Spinal cord (tissue), 10 donors: ENCODE results near the gene SYT12. TPM values are rescaled to one million over a fixed set of nuclear protein-coding genes. Genes with fewer than 3 reads are reported as not detected.
"Not testable (repeated sequence)": the region's sequence is repeated elsewhere in the genome, so short reads cannot be mapped to it uniquely, and the experiment has no call there.

Experiments
- DNase-seq, 6 donors: peaks; one replicate each; pipeline versions ENCODE4 v3.0.0 to v3.0.0-alpha.2; 2013 to 2015; ENCODE audit warnings: low spot score in 6 of 6, low read depth in 4 of 6
- H3K27ac ChIP-seq: one replicate; pipeline ENCODE4 v1.5.1; 2013; ENCODE audit warnings: low read depth, low read length, control low read depth
- H3K27me3 ChIP-seq: one replicate; pipeline ENCODE4 v1.6.1; 2013; ENCODE audit warnings: low read length; ENCODE audit not compliant: control insufficient read depth, insufficient read depth
- H3K36me3 ChIP-seq: one replicate; pipeline ENCODE4 v1.6.1; 2013; ENCODE audit warnings: low read length; ENCODE audit not compliant: control insufficient read depth, insufficient read depth
- H3K4me1 ChIP-seq: one replicate; pipeline ENCODE4 v1.6.1; 2013; ENCODE audit warnings: low read length; ENCODE audit not compliant: control insufficient read depth, insufficient read depth
- H3K4me3 ChIP-seq: one replicate; pipeline ENCODE4 v1.5.1; 2013; ENCODE audit warnings: low read depth, low read length, control low read depth
- H3K9me3 ChIP-seq: one replicate; pipeline ENCODE4 v1.6.1; 2013; ENCODE audit warnings: low read length; ENCODE audit not compliant: control insufficient read depth, insufficient read depth
- WGBS: methylation state at CpG from one replicate; pipeline ENCODE4 v1.1.5; 2013; ENCODE audit warnings: missing lambda C conversion rate; ENCODE audit not compliant: insufficient coverage; 5-methylcytosine and 5-hydroxymethylcytosine counted together
- polyA plus RNA-seq, 2 donors: library from polyadenylated mRNA; unstranded; fragments of 120-200 nt; gene quantifications; one replicate each; pipeline ENCODE4 v1.2.1, GENCODE V29; 2013; ENCODE audit not compliant: insufficient read length in 2 of 2
- total RNA-seq, 2 donors: library from RNA; depleted of rRNA in 1 of 2; stranded (reverse); fragments of 120-200 nt in 1 of 2; fragments of >200 nt in 1 of 2; gene quantifications; one replicate each; pipeline versions ENCODE4 v1.2.3 to v1.2.4, GENCODE V29; 2013 to 2014
- donor health status: healthy.

The SYT12 gene
- total and polyA plus RNA-seq, 4 donors: 3.5 to 18.2 (median 13.3) TPM

- Histone ChIP-seq H3K4me1 (peaks cover 14% of the 10 kb centered on the region), H3K27ac (no peak overlapping the region)
- WGBS: 94% methylated on average over 2 of the region's 2 CpGs
These were observed 43.5 kb upstream of the SYT12 start for GRCh38 chr11:66979336-66979980.

GRCh38 chr11:66981976-66982578, 40.9 kb upstream of the SYT12 start:
- H3K9me3 ChIP-seq: no peaks in the 10 kb centered on the region
- WGBS: 21% methylated on average over 8 of the region's 9 CpGs
- no peak overlapping the region for H3K4me3 ChIP-seq
- H3K4me1 ChIP-seq: peaks cover 3% of the 10 kb centered on the region
- no peaks in the 10 kb centered on the region for H3K36me3 ChIP-seq
- no peak overlapping the region for H3K27ac ChIP-seq
- no peaks in the 10 kb centered on the region for H3K27me3 ChIP-seq
- DNase-seq: peak in 3 of 6 donors; percentile 54 to 85 (median 74)

More at GRCh38 chr11:66979336-66979980, 43.5 kb upstream of the SYT12 start:
- no peaks in the 10 kb centered on the region for H3K9me3 ChIP-seq
- no peak for DNase-seq
- no peak overlapping the region for H3K4me3 ChIP-seq
- no peaks in the 10 kb centered on the region for H3K27me3 ChIP-seq
- no peaks in the 10 kb centered on the region for H3K36me3 ChIP-seq

- Histone ChIP-seq H3K27me3 (no peaks in the 10 kb centered on the region), H3K36me3 (no peaks in the 10 kb centered on the region), H3K4me3 (no peak overlapping the region), H3K9me3 (no peaks in the 10 kb centered on the region), H3K27ac (no peak overlapping the region), H3K4me1 (peaks cover 3% of the 10 kb centered on the region)
- WGBS: 95% methylated on average over 4 of the region's 5 CpGs
- DNase-seq: no peak
These were observed 39.5 kb upstream of the SYT12 start for GRCh38 chr11:66983275-66983924.

- Histone ChIP-seq H3K36me3 (no peaks in the 10 kb centered on the region), H3K27ac (no peak overlapping the region), H3K27me3 (no peaks in the 10 kb centered on the region), H3K9me3 (no peaks in the 10 kb centered on the region), H3K4me3 (no peak overlapping the region), H3K4me1 (peaks cover 3% of the 10 kb centered on the region)
- DNase-seq: no peak
- 74% methylated on average over 5 of the region's 8 CpGs for WGBS
These were observed 37.3 kb upstream of the SYT12 start for GRCh38 chr11:66985508-66986177.

- no peak for DNase-seq
- Histone ChIP-seq H3K4me3 (no peak overlapping the region), H3K9me3 (no peaks in the 10 kb centered on the region), H3K4me1 (peaks cover 3% of the 10 kb centered on the region), H3K27me3 (no peaks in the 10 kb centered on the region), H3K36me3 (no peaks in the 10 kb centered on the region), H3K27ac (no peak overlapping the region)
- WGBS: 91% methylated on average over 7 of the region's 7 CpGs
These were observed 36.8 kb upstream of the SYT12 start for GRCh38 chr11:66986178-66986545.

- no peaks in the 10 kb centered on the region for H3K9me3 ChIP-seq
- 49% methylated on average over 4 of the region's 6 CpGs for WGBS
- no peak overlapping the region for H3K27ac ChIP-seq
- no peak for DNase-seq
- no peaks in the 10 kb centered on the region for H3K36me3 ChIP-seq
- H3K4me1 ChIP-seq: no peaks in the 10 kb centered on the region
- H3K4me3 ChIP-seq: no peak overlapping the region
- H3K27me3 ChIP-seq: no peaks in the 10 kb centered on the region
These were observed 35.7 kb upstream of the SYT12 start for GRCh38 chr11:66987158-66987620.

- WGBS: 77% methylated on average over 10 of the region's 13 CpGs
- no peak overlapping the region for H3K4me3 ChIP-seq
- H3K4me1 ChIP-seq: no peaks in the 10 kb centered on the region
- H3K27ac ChIP-seq: no peak overlapping the region
- H3K9me3 ChIP-seq: no peaks in the 10 kb centered on the region
- H3K36me3 ChIP-seq: no peaks in the 10 kb centered on the region
- H3K27me3 ChIP-seq: no peaks in the 10 kb centered on the region
- peak in 1 of 6 donors; percentile 6 for DNase-seq
These were observed 34.9 kb upstream of the SYT12 start for GRCh38 chr11:66987924-66988637.

- not testable (repeated sequence) for H3K9me3 ChIP-seq, H3K4me1 ChIP-seq, H3K4me3 ChIP-seq, H3K36me3 ChIP-seq, DNase-seq, H3K27me3 ChIP-seq, H3K27ac ChIP-seq
- WGBS: 96% methylated on average over 23 of the region's 28 CpGs
These were observed 34.2 kb upstream of the SYT12 start for GRCh38 chr11:66988741-66989140.

GRCh38 chr11:66989360-66989759, 33.6 kb upstream of the SYT12 start:
- not testable (repeated sequence) for H3K4me3 ChIP-seq, DNase-seq, H3K4me1 ChIP-seq, H3K36me3 ChIP-seq, H3K27ac ChIP-seq, H3K9me3 ChIP-seq, H3K27me3 ChIP-seq
- 70% methylated on average over 4 of the region's 9 CpGs for WGBS
